ENCODE measurements around the gene TIGD6. TPM values are rescaled to one million over a fixed set of nuclear protein-coding genes. Genes with fewer than 3 reads are reported as not detected.

Gene TIGD6
- total and polyA plus RNA-seq, 9 of the 15 experiments (the other 6 are each of a cell fraction or from before 2014, with no cell fraction given), result 1.8 to 6.3 (median 3.9) TPM

DNA sequence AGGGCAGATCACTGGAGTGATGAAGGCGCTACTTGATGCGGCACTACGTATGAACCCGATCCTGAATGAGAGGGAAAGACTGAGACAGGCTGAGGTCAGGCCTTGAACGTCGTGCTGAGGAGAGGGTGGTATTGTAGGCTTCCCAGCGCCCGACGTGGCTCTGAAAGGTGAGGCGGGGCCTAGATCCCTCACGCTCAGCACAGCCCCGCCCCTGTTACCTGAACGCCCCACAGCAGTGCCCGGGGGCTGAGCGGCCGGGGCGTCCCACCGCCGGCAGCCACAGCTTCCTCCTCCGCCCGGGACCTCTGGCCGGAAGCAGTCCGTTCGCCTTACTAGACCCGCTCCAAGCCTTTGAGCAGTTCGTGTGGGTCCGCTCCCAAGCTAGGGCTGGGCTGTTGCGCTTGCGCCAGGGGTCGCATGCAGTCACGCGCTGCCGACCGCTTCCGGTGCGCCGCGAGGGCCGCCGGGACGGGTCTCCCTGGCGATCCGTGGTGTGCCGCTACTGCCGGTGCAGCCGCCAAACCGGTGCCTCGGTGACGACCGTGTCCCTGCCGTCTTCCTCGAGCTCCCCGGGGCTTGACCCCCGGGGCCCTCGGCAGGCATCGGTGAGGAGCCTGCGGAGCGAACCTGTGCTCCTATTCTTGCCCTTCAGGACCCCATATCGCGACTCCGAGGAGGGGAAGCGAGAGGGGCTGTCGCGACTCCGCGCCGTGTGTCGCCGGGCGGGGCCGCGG is at the start of gene TIGD6, which contains the start of gene HMGXB3 (continued):
- no peak for TF ChIP-seq NR4A1 (CRISPR knock-in tag; IDR thresholded peaks at IDR 0.05)
- TF ChIP-seq NR4A1 (tag; IDR thresholded peaks at IDR 0.05), result no peak
- TF ChIP-seq ELF1 (tag; IDR thresholded peaks at IDR 0.05), result peak; percentile 86
- TF ChIP-seq RFX7 (CRISPR knock-in tag; IDR thresholded peaks at IDR 0.05), result no peak
- peak; percentile 45; the same call in 1 of the 2 replicates for TF ChIP-seq FOXP1 (CRISPR knock-in tag; IDR thresholded peaks at IDR 0.05)
- peak; percentile 89 for TF ChIP-seq TOE1 (IDR thresholded peaks at IDR 0.05; ENCODE audit: borderline replicate concordance)
- no peak; the same call in 1 of the 2 replicates for TF ChIP-seq TOE1 (CRISPR knock-in tag; IDR thresholded peaks at IDR 0.05; ENCODE audit: borderline replicate concordance, low read depth)
- no peak for TF ChIP-seq ZNF184 (CRISPR knock-in tag; IDR thresholded peaks at IDR 0.05)
- TF ChIP-seq EGR1 (conservative IDR thresholded peaks at IDR 0.05), result peak; percentile 64
- no peak for TF ChIP-seq MEF2A (IDR thresholded peaks at IDR 0.05; ENCODE audit: control insufficient read depth, low read depth, low read length)
- no peak for TF ChIP-seq WHSC1 (IDR thresholded peaks at IDR 0.05; ENCODE audit: low read length)
- TF ChIP-seq NR2C1 (IDR thresholded peaks at IDR 0.05), result peak; percentile 96
- TF ChIP-seq NR2C1 (tag; IDR thresholded peaks at IDR 0.05), result peak; percentile 98
- 0 out of 2 replicates have a peak, but pooled peaks have one; percentile 79 for TF ChIP-seq ZC3H11A (IDR thresholded peaks at IDR 0.05; ENCODE audit: low read depth, low read length)
- TF ChIP-seq HNRNPLL (IDR thresholded peaks at IDR 0.05; ENCODE audit: low read depth, low read length, poor library complexity, severe bottlenecking), result peak; percentile 41
- no peak for TF ChIP-seq ZNF3 (CRISPR knock-in tag; IDR thresholded peaks at IDR 0.05)
- no peak for TF ChIP-seq U2AF2 (optimal IDR thresholded peaks at IDR 0.05; ENCODE audit: low read depth, low read length)
- TF ChIP-seq EWSR1 (IDR thresholded peaks at IDR 0.05; ENCODE audit: borderline replicate concordance, low read depth, partially characterized antibody), result no peak
- TF ChIP-seq SLC30A9 (CRISPR knock-in tag; IDR thresholded peaks at IDR 0.05), result no peak
- TF ChIP-seq DACH1 (IDR thresholded peaks at IDR 0.05; ENCODE audit: partially characterized antibody), result no peak
- TF ChIP-seq, protein P1, sequence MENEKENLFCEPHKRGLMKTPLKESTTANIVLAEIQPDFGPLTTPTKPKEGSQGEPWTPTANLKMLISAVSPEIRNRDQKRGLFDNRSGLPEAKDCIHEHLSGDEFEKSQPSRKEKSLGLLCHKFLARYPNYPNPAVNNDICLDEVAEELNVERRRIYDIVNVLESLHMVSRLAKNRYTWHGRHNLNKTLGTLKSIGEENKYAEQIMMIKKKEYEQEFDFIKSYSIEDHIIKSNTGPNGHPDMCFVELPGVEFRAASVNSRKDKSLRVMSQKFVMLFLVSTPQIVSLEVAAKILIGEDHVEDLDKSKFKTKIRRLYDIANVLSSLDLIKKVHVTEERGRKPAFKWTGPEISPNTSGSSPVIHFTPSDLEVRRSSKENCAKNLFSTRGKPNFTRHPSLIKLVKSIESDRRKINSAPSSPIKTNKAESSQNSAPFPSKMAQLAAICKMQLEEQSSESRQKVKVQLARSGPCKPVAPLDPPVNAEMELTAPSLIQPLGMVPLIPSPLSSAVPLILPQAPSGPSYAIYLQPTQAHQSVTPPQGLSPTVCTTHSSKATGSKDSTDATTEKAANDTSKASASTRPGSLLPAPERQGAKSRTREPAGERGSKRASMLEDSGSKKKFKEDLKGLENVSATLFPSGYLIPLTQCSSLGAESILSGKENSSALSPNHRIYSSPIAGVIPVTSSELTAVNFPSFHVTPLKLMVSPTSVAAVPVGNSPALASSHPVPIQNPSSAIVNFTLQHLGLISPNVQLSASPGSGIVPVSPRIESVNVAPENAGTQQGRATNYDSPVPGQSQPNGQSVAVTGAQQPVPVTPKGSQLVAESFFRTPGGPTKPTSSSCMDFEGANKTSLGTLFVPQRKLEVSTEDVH (IDR thresholded peaks at IDR 0.05; ENCODE audit: low read depth, partially characterized antibody), result peak; percentile 84
- no peak for TF ChIP-seq ZNF644 (tag; IDR thresholded peaks at IDR 0.05; ENCODE audit: low read depth)
- TF ChIP-seq RBM14 (IDR thresholded peaks at IDR 0.05; ENCODE audit: borderline replicate concordance, insufficient read depth, low read depth, low read length), result 0 out of 2 replicates have a peak, but pooled peaks have one; percentile 40
- TF ChIP-seq ZNF121 (CRISPR knock-in tag; conservative IDR thresholded peaks at IDR 0.05), result no peak
- TF ChIP-seq ZNF395 (CRISPR knock-in tag; IDR thresholded peaks at IDR 0.05), result peak; percentile 81
- no peak for TF ChIP-seq HIVEP1 (CRISPR knock-in tag; IDR thresholded peaks at IDR 0.05)
- TF ChIP-seq TAF1 (IDR thresholded peaks at IDR 0.05; ENCODE audit: control insufficient read depth, extremely low read depth, insufficient read depth, low read length, severe bottlenecking), result peak; percentile 92
